Mucosa of descending colon (tissue), 3 donors: ENCODE results near the gene PRKAR2A. TPM values are rescaled to one million over a fixed set of nuclear protein-coding genes. Genes with fewer than 3 reads are reported as not detected.

Source experiments
- ATAC-seq: fragments of 200-7000 bp; cut with Tn5 transposase; one replicate; pipeline ENCODE4 v1.9.1; 2020; ENCODE audit warnings: mild to moderate bottlenecking, moderate library complexity
- DNase-seq, 3 donors: peaks; one replicate each; pipeline ENCODE4 v3.0.0-alpha.2; 2020
- H3K36me3 ChIP-seq: fragments of 200-600 bp; one replicate; pipeline ENCODE4 v1.8.0; 2021; ENCODE audit warnings: low read depth, mild to moderate bottlenecking
- H3K4me1 ChIP-seq: fragments of 200-600 bp; one replicate; pipeline ENCODE4 v1.8.0; 2021; ENCODE audit warnings: low read depth, mild to moderate bottlenecking
- H3K4me3 ChIP-seq: fragments of 200-600 bp; one replicate; pipeline ENCODE4 v1.8.0; 2021; ENCODE audit warnings: mild to moderate bottlenecking
- H3K9me3 ChIP-seq: fragments of 200-600 bp; one replicate; pipeline ENCODE4 v1.8.0; 2021; ENCODE audit warnings: mild to moderate bottlenecking
- CTCF ChIP-seq: fragments of 200-600 bp; IDR thresholded peaks from one replicate; pipeline ENCODE4 v1.8.0; 2022; ENCODE audit warnings: antibody characterized with exemption, mild to moderate bottlenecking
- intact Hi-C, 2 donors: fragments of 100-400 bp; cut with DNase I in 1 of 2; cut with micrococcal nuclease in 1 of 2; formaldehyde crosslinking; loops; one replicate each; pipeline versions ENCODE4 v1.11.0 to v1.11.1; 2022; cut with DNase I, micrococcal nuclease
- total RNA-seq, 3 donors: library from RNA; stranded (reverse); fragmentation: NEBNext Ultra II Directional in 2 of 3; extraction: Animal tissue kit (Norgen Biotek cat#: 25700) in 2 of 3; gene quantifications; one replicate each; pipeline versions ENCODE4 v1.2.1 to v1.2.4, GENCODE V29; 2021 to 2023
- donor health status: DM: no; HTN: no; CAD: no; lungs with moderate emphysema.
- donor health status: DM: no; HTN: no; CAD: no.
- donor health status: DM: no; HTN: yes; CAD: no.

PRKAR2A gene
- total RNA-seq, 3 donors from 2014 or later, result 53.3 to 76.3 (median 55.6) TPM

GRCh38 chr3:48852151-48852550 lies 4.5 kb upstream of the PRKAR2A start:
- DNase-seq (no peak), ATAC-seq (no peak)
- Histone ChIP-seq H3K4me3 (no peak overlapping the region), H3K4me1 (peaks cover 19% of the 10 kb centered on the region), H3K9me3 (no peaks in the 10 kb centered on the region), H3K36me3 (no peaks in the 10 kb centered on the region)
- no peak for TF ChIP-seq CTCF
- intact Hi-C loops, result no loop called here

- H3K36me3 ChIP-seq, result no peaks in the 10 kb centered on the region
- no peak overlapping the region for H3K4me3 ChIP-seq
- intact Hi-C loops, result no loop called here
- no peak for TF ChIP-seq CTCF
- peaks cover 23% of the 10 kb centered on the region for H3K4me1 ChIP-seq
- ATAC-seq, result no peak
- no peak for DNase-seq
- no peaks in the 10 kb centered on the region for H3K9me3 ChIP-seq
Measured at GRCh38 chr3:48851407-48851806, 3.7 kb upstream of the PRKAR2A start.

- intact Hi-C loops, result no loop called here
- ATAC-seq (no peak), DNase-seq (no peak)
- no peak for TF ChIP-seq CTCF
- H3K9me3 ChIP-seq, result no peaks in the 10 kb centered on the region
- no peaks in the 10 kb centered on the region for H3K36me3 ChIP-seq
- peaks cover 22% of the 10 kb centered on the region for H3K4me1 ChIP-seq
- H3K4me3 ChIP-seq, result no peak overlapping the region
Measured at GRCh38 chr3:48848816-48849515, 1.3 kb upstream of the PRKAR2A start.

- TF ChIP-seq CTCF, result no peak
- ATAC-seq (peak; percentile 78), DNase-seq (peak; percentile 87 to 91 (median 90))
- Histone ChIP-seq H3K9me3 (no peaks in the 10 kb centered on the region), H3K4me3 (peak overlapping the region; percentile 76), H3K36me3 (no peaks in the 10 kb centered on the region), H3K4me1 (peaks cover 20% of the 10 kb centered on the region)
- intact Hi-C loops, result no loop called here
Measured at GRCh38 chr3:48847053-48847503, 596 bp downstream of the PRKAR2A start.

- no peaks in the 10 kb centered on the region for H3K36me3 ChIP-seq
- no peaks in the 10 kb centered on the region for H3K9me3 ChIP-seq
- ATAC-seq, result no peak
- TF ChIP-seq CTCF, result no peak
- no peak overlapping the region for H3K4me3 ChIP-seq
- DNase-seq, result no peak
- peaks cover 20% of the 10 kb centered on the region for H3K4me1 ChIP-seq
- intact Hi-C loops, result no loop called here
Measured at GRCh38 chr3:48845170-48845569, 2.5 kb downstream of the PRKAR2A start.
